HCT116 (cell line): ENCODE data around the gene CCDC57. TPM values are rescaled to one million over a fixed set of nuclear protein-coding genes. Genes with fewer than 3 reads are reported as not detected.

Experiments
- ATAC-seq: fragments of 200-7000 bp; cut with Tn5 transposase; 2 replicates; pipeline ENCODE4 v1.9.1; 2020; ENCODE audit warnings: mild to moderate bottlenecking, moderate library complexity
- BruUV-seq: library from RNA; stranded (reverse); fragments of 400-500 nt; replicated peaks from 2 replicates; lab custom pipeline; 2021; lab: Mats Ljungman, UMichigan
- CTCF ChIA-PET: fragments of 300-600 bp; sonication (Branson Sonifier 250); formaldehyde crosslinking; loops from one replicate; lab custom pipeline; 2021; ENCODE audit warnings: antibody characterized with exemption; lab: Charles Lee
- POLR2A ChIA-PET: fragments of 300-600, 350-600 bp; sonication (Branson Sonifier 250); formaldehyde crosslinking; loops from one replicate; lab custom pipeline; 2021; ENCODE audit warnings: antibody characterized with exemption; lab: Charles Lee
- RAD21 ChIA-PET, 2 experiments: fragments of 300-600 bp; sonication (Branson Sonifier 250); formaldehyde crosslinking; loops; one replicate each; lab custom pipeline; 2023; ENCODE audit warnings: low total read pairs in 2 of 2; ENCODE audit not compliant: uncharacterized antibody in 2 of 2, unreplicated experiment in 2 of 2, low non-redundant PET in 1 of 2; lab: Charles Lee
- DNase-seq: peaks from one replicate; pipeline ENCODE4 v3.0.0-alpha.2; 2010; ENCODE audit warnings: low read depth, low spot score
- H2AFZ ChIP-seq: fragments of 200-600 bp; shearing (Covaris generic), sonication (generic); 2 replicates; pipeline ENCODE4 v1.6.1; 2017; ENCODE audit warnings: low read depth, mixed run types, mixed read lengths, antibody characterized with exemption, low read length; ENCODE audit not compliant: poor library complexity, severe bottlenecking
- H3K27ac ChIP-seq: 2 replicates; pipeline ENCODE4 v1.5.1; 2012; ENCODE audit warnings: low read depth, low read length
- H3K27me3 ChIP-seq: fragments of 200-600 bp; sonication (generic); 2 replicates; pipeline ENCODE4 v1.6.1; 2016; ENCODE audit warnings: mixed run types, low read length, mixed read lengths; ENCODE audit not compliant: insufficient read depth
- H3K36me3 ChIP-seq, 2 experiments: fragments of 200-500 bp in 1 of 2; fragments of 200-600 bp in 1 of 2; sonication (Bioruptor generic) in 1 of 2; sonication (generic) in 1 of 2; 2 replicates each; pipeline versions ENCODE4 v1.5.1 to v1.6.1; 2014 to 2016; ENCODE audit warnings: low read length in 2 of 2, inconsistent platforms in 1 of 2, mixed read lengths in 1 of 2, mixed run types in 1 of 2; ENCODE audit not compliant: insufficient read depth in 2 of 2, control insufficient read depth in 1 of 2
- H3K4me1 ChIP-seq, 2 experiments: fragments of 200-600 bp in 1 of 2; sonication (generic) in 1 of 2; 2 replicates each; pipeline versions ENCODE4 v1.5.1 to v1.6.1; 2012 to 2017; ENCODE audit warnings: low read length in 2 of 2, inconsistent platforms in 1 of 2, mild to moderate bottlenecking in 1 of 2, mixed read lengths in 1 of 2, mixed run types in 1 of 2, moderate library complexity in 1 of 2; ENCODE audit not compliant: insufficient read depth in 2 of 2, control insufficient read depth in 1 of 2
- H3K4me2 ChIP-seq: fragments of 200-600 bp; sonication (generic); 2 replicates; pipeline ENCODE4 v1.6.1; 2017; ENCODE audit warnings: mixed run types, low read length, mixed read lengths
- H3K4me3 ChIP-seq, 2 experiments: fragments of 200-600 bp in 1 of 2; sonication (generic) in 1 of 2; replicated peaks in 1 of 2; 2 replicates each; pipeline ENCODE4 v1.5.1; 2011 to 2016; ENCODE audit warnings: low read length in 2 of 2, control low read depth in 1 of 2, low read depth in 1 of 2, mild to moderate bottlenecking in 1 of 2, mixed read lengths in 1 of 2, mixed run types in 1 of 2
- H3K79me2 ChIP-seq: fragments of 200-600 bp; sonication (generic); 2 replicates; pipeline ENCODE4 v1.6.1; 2017; ENCODE audit warnings: mild to moderate bottlenecking, mixed run types, low read length, moderate library complexity, mixed read lengths; ENCODE audit not compliant: insufficient read depth
- H3K9ac ChIP-seq: fragments of 200-600 bp; sonication (generic); 2 replicates; pipeline ENCODE4 v1.6.1; 2016; ENCODE audit warnings: low read length, mixed read lengths
- H3K9me2 ChIP-seq: fragments of 200-600 bp; sonication (generic), shearing (Covaris generic); 2 replicates; pipeline ENCODE4 v1.6.1; 2017; ENCODE audit warnings: mixed run types, mild to moderate bottlenecking, moderate library complexity; ENCODE audit not compliant: insufficient read depth
- H3K9me3 ChIP-seq, 2 experiments: fragments of 200-500 bp in 1 of 2; fragments of 200-600 bp in 1 of 2; sonication (Bioruptor generic) in 1 of 2; sonication (generic) in 1 of 2; 2 replicates each; pipeline ENCODE4 v1.6.1; 2014 to 2017; ENCODE audit warnings: low read length in 2 of 2, mixed read lengths in 2 of 2, inconsistent platforms in 1 of 2, low read depth in 1 of 2, mild to moderate bottlenecking in 1 of 2, mixed run types in 1 of 2, moderate library complexity in 1 of 2; ENCODE audit not compliant: control insufficient read depth in 1 of 2, insufficient read depth in 1 of 2
- H4K20me1 ChIP-seq: fragments of 200-600 bp; sonication (generic), shearing (Covaris generic); 2 replicates; pipeline ENCODE4 v1.6.1; 2017; ENCODE audit warnings: mixed run types, mild to moderate bottlenecking, moderate library complexity; ENCODE audit not compliant: insufficient read depth
- CBX3 ChIP-seq: IDR thresholded peaks from 2 replicates; pipeline ENCODE4 v1.6.1; 2012; ENCODE audit warnings: low read depth
- EGR1 ChIP-seq: IDR thresholded peaks from 2 replicates; pipeline ENCODE4 v1.6.1; 2012; ENCODE audit warnings: low read depth
- EZH2 ChIP-seq: fragments of 200-600 bp; sonication (generic); IDR thresholded peaks from 2 replicates; pipeline ENCODE4 v1.6.1; 2017; ENCODE audit warnings: antibody characterized with exemption, mixed run types
- EZH2phosphoT487 ChIP-seq: fragments of 200-600 bp; IDR thresholded peaks from 2 replicates; pipeline ENCODE4 v1.6.1; 2018; ENCODE audit warnings: antibody characterized with exemption, borderline replicate concordance
- FOSL1 ChIP-seq: IDR thresholded peaks from 2 replicates; pipeline ENCODE4 v1.6.1; 2012; ENCODE audit warnings: low read depth
- MAX ChIP-seq: IDR thresholded peaks from 2 replicates; pipeline ENCODE4 v1.6.1; 2012
- POLR2AphosphoS5 ChIP-seq: IDR thresholded peaks from 2 replicates; pipeline ENCODE4 v1.6.1; 2011; ENCODE audit warnings: mild to moderate bottlenecking, low read depth, low read length, moderate library complexity
- RAD21 ChIP-seq: IDR thresholded peaks from 2 replicates; pipeline ENCODE4 v1.6.1; 2012; ENCODE audit warnings: low read depth, mild to moderate bottlenecking
- SIN3A ChIP-seq: IDR thresholded peaks from 2 replicates; pipeline ENCODE4 v1.6.1; 2012; ENCODE audit warnings: low read depth
- SP1 ChIP-seq: IDR thresholded peaks from 2 replicates; pipeline ENCODE4 v1.6.1; 2012; ENCODE audit warnings: low read depth
- SRF ChIP-seq: IDR thresholded peaks from 2 replicates; pipeline ENCODE4 v1.6.1; 2012; ENCODE audit warnings: low read depth
- TCF7L2 ChIP-seq: IDR thresholded peaks from 2 replicates; pipeline ENCODE4 v1.7.0; 2011; ENCODE audit warnings: borderline replicate concordance, inconsistent platforms; ENCODE audit not compliant: insufficient read depth, insufficient read length; ENCODE audit errors: extremely low read depth
- YY1 ChIP-seq: IDR thresholded peaks from 2 replicates; pipeline ENCODE4 v1.6.1; 2011; ENCODE audit warnings: low read length, low read depth, moderate library complexity, mild to moderate bottlenecking; ENCODE audit not compliant: insufficient replicate concordance; ENCODE audit errors: extremely low read depth
- ZBTB33 ChIP-seq: IDR thresholded peaks from 2 replicates; pipeline ENCODE4 v1.6.1; 2011; ENCODE audit warnings: mild to moderate bottlenecking, low read length, moderate library complexity; ENCODE audit not compliant: insufficient replicate concordance; ENCODE audit errors: extremely low read depth
- ZFX ChIP-seq: fragments of 450-650 bp; IDR thresholded peaks from 2 replicates; pipeline ENCODE4 v1.6.1; 2017
- ZNF274 ChIP-seq: fragments of 200-500 bp; sonication (Bioruptor generic); IDR thresholded peaks from 2 replicates; pipeline ENCODE4 v1.6.1; 2014; ENCODE audit warnings: mild to moderate bottlenecking, low read depth, low read length, inconsistent platforms
- intact Hi-C: fragments of 100-400 bp; cut with micrococcal nuclease; formaldehyde crosslinking; loops from 2 replicates; pipeline ENCODE4 v1.10.0; 2022
- total RNA-seq: library from RNA; stranded (reverse); gene quantifications from one replicate; pipeline ENCODE4 v1.2.1, GENCODE V29; 2021; ENCODE audit not compliant: unreplicated experiment

The CCDC57 gene
- total RNA-seq, 1 experiment from 2014 or later: 143 TPM

- Histone ChIP-seq H3K9ac (no peak overlapping the region), H3K79me2 (peaks cover 27% of the 10 kb centered on the region), H4K20me1 (no peaks in the 10 kb centered on the region; the same call in 1 of the 2 replicates), H3K4me2 (no peak overlapping the region), H3K27ac (peak overlapping the region; percentile 36; the same call in 1 of the 2 replicates), H3K4me1 (peaks cover 7 to 24% of the 10 kb centered on the region in 2 experiments; a peak in 3 of 4 replicates), H3K27me3 (no peaks in the 10 kb centered on the region), H2AFZ (no peak overlapping the region), H3K4me3 (no peak overlapping the region), H3K9me2 (no peaks in the 10 kb centered on the region), H3K9me3 (no peaks in the 10 kb centered on the region)
- ChIA-PET CTCF (interaction anchor here (0.9 kb wide), 1 partner anchor 19 kb away, joined by 3 read pairs; the partner anchor contains the start of gene DCXR), RAD21 (no interaction called here)
- BruUV-seq: no TSS peak
- no peak for DNase-seq
- TF ChIP-seq ZFX (no peak), TCF7L2 (no peak), EZH2 (no peak), MAX (no peak), CBX3 (no peak), SRF (no peak), EGR1 (no peak), YY1 (no peak), ZBTB33 (no peak), RAD21 (no peak), POLR2AphosphoS5 (no peak), SP1 (no peak), FOSL1 (no peak), EZH2phosphoT487 (no peak), ZNF274 (no peak), SIN3A (no peak)
- TF ChIP-seq, all 23 proteins: peak for 0
- H3K36me3 ChIP-seq: peaks cover 14 to 60% of the 10 kb centered on the region in 2 experiments
- no peak for ATAC-seq
- intact Hi-C loops: no loop called here
- POLR2A ChIA-PET: no interaction called here
Measured at GRCh38 chr17:82055965-82056728, 156.5 kb downstream of the CCDC57 start.
